H1 (cell line): ENCODE measurements around the gene TECR.

Experiments
- CBX5 ChIP-seq: fragments of 300-800, 300-1000 bp; sonication (generic); IDR thresholded peaks from 2 replicates; pipeline ENCODE4 v1.7.1; 2016; ENCODE audit warnings: antibody characterized with exemption, low read length, low read depth
- FOSL1 ChIP-seq: IDR thresholded peaks from 2 replicates; pipeline ENCODE4 v1.6.1; 2011; ENCODE audit warnings: mild to moderate bottlenecking, low read depth, low read length, moderate library complexity; ENCODE audit not compliant: insufficient read depth
- MAX ChIP-seq: IDR thresholded peaks from 2 replicates; pipeline ENCODE4 v1.6.1; 2012; ENCODE audit warnings: inconsistent platforms
- POLR2A ChIP-seq, 2 experiments: IDR thresholded peaks; 1 replicate in 1 of 2; 2 replicates in 1 of 2; pipeline ENCODE4 v1.6.1; 2011; ENCODE audit warnings: low read depth in 2 of 2, low read length in 2 of 2, mild to moderate bottlenecking in 2 of 2; ENCODE audit errors: control extremely low read depth in 1 of 2
- POLR2AphosphoS5 ChIP-seq: IDR thresholded peaks from 2 replicates; pipeline ENCODE4 v1.6.1; 2011; ENCODE audit warnings: low read depth, low read length
- RFX5 ChIP-seq: IDR thresholded peaks from 2 replicates; pipeline ENCODE4 v1.6.1; 2011; ENCODE audit warnings: low read depth, low read length, improper control_type of control experiment, borderline replicate concordance
- SIX5 ChIP-seq: IDR thresholded peaks from 2 replicates; pipeline ENCODE4 v1.6.1; 2011; ENCODE audit warnings: mild to moderate bottlenecking, low read depth, low read length
- TBP ChIP-seq: IDR thresholded peaks from 2 replicates; pipeline ENCODE4 v1.6.1; 2011; ENCODE audit warnings: low read depth, low read length, improper control_type of control experiment

- no peak for TF ChIP-seq MAX
- TF ChIP-seq FOSL1, result no peak
- TF ChIP-seq SIX5, result no peak
- TF ChIP-seq CBX5, result no peak
- TF ChIP-seq POLR2A (IDR thresholded peaks at IDR 0.05; ENCODE audit: control extremely low read depth in 1 of 2, low read depth in 2 of 2, low read length in 2 of 2), result no peak
- no peak for TF ChIP-seq RFX5
- TF ChIP-seq POLR2AphosphoS5, result no peak
- no peak for TF ChIP-seq TBP
Measured at GRCh38 chr19:14516048-14516534, 13.3 kb upstream of the TECR start.
